SK-N-SH treated with all-trans-retinoic acid at 6 μM for 48 hours (cell line): Measurements from ENCODE around the gene APOA4.

Experiments
- BACH2 ChIP-seq: fragments of 250-450 bp; sonication (Bioruptor Pico); IDR thresholded peaks from 2 replicates; pipeline ENCODE4 v1.9.0; 2021; ENCODE audit warnings: mild to moderate bottlenecking, borderline replicate concordance
- CSDC2 ChIP-seq: fragments of 250-450 bp; sonication (Bioruptor Pico); IDR thresholded peaks from 2 replicates; pipeline ENCODE4 v1.5.0; 2020; ENCODE audit warnings: mild to moderate bottlenecking, moderate library complexity
- OSR1 ChIP-seq: fragments of 250-450 bp; sonication (Bioruptor Pico); IDR thresholded peaks from 2 replicates; pipeline ENCODE4 v1.8.0; 2022; ENCODE audit warnings: moderate library complexity, mild to moderate bottlenecking, inconsistent platforms
- SNAI2 ChIP-seq: fragments of 250-450 bp; sonication (Bioruptor Pico); IDR thresholded peaks from 2 replicates; pipeline ENCODE4 v1.5.0; 2020; ENCODE audit warnings: mild to moderate bottlenecking, moderate library complexity
- TCF4 ChIP-seq: fragments of 250-450 bp; sonication (Bioruptor Pico); IDR thresholded peaks from 2 replicates; pipeline ENCODE4 v1.8.0; 2021; ENCODE audit warnings: mild to moderate bottlenecking, moderate library complexity, borderline replicate concordance
- ZFP3 ChIP-seq: fragments of 250-450 bp; sonication (Bioruptor Pico); IDR thresholded peaks from 2 replicates; pipeline ENCODE4 v1.5.0; 2020; ENCODE audit warnings: mild to moderate bottlenecking, moderate library complexity
- ZFP30 ChIP-seq: fragments of 450-650 bp; formaldehyde crosslinking; IDR thresholded peaks from 2 replicates; pipeline ENCODE4 v1.5.0; 2022; ENCODE audit warnings: mild to moderate bottlenecking, moderate library complexity
- ZNF70 ChIP-seq: fragments of 450-650 bp; formaldehyde crosslinking; IDR thresholded peaks from 2 replicates; pipeline ENCODE4 v1.5.0; 2020; ENCODE audit warnings: mild to moderate bottlenecking, moderate library complexity
- TF ChIP-seq, protein P1 (sequence below): fragments of 250-450 bp; sonication (Bioruptor Pico); IDR thresholded peaks from 2 replicates; pipeline ENCODE4 v1.5.1; 2020; ENCODE audit warnings: low read depth, mild to moderate bottlenecking, moderate library complexity
- TF ChIP-seq, protein P2 (sequence below): fragments of 250-450 bp; sonication (Bioruptor Pico); IDR thresholded peaks from 2 replicates; pipeline ENCODE4 v1.8.0; 2020; ENCODE audit warnings: mild to moderate bottlenecking, moderate library complexity, borderline replicate concordance
- TF ChIP-seq, protein P3 (sequence below): fragments of 250-450 bp; sonication (Bioruptor Pico); IDR thresholded peaks from 2 replicates; pipeline ENCODE4 v1.5.1; 2021; ENCODE audit warnings: mild to moderate bottlenecking, moderate library complexity

DNA sequence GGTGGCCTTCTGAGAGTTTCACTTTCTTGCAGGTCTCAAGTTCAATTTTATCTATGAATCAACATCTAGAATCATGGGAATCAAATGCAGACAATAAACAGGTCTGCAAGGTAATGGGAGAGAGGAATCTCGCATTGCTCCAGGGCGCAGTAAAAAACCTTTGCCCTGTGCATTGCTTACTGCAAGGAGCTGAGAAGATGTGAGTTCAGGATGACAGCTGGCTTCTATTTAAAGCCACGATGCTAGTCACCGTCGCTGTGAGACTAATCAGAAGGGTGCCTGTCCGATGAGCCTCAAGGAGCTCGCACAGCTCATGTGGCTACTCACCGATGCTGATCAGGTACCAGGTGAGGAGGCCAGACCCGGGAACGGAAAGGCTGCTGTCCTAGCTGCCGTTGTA, 44.5 kb upstream of the APOA4 start:
- TF ChIP-seq BACH2, result no peak
- TF ChIP-seq, protein P1, sequence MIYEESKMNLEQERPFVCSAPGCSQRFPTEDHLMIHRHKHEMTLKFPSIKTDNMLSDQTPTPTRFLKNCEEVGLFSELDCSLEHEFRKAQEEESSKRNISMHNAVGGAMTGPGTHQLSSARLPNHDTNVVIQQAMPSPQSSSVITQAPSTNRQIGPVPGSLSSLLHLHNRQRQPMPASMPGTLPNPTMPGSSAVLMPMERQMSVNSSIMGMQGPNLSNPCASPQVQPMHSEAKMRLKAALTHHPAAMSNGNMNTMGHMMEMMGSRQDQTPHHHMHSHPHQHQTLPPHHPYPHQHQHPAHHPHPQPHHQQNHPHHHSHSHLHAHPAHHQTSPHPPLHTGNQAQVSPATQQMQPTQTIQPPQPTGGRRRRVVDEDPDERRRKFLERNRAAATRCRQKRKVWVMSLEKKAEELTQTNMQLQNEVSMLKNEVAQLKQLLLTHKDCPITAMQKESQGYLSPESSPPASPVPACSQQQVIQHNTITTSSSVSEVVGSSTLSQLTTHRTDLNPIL (CRISPR knock-in tag), result no peak
- no peak for TF ChIP-seq SNAI2 (CRISPR knock-in tag)
- TF ChIP-seq ZNF70 (CRISPR knock-in tag), result no peak
- TF ChIP-seq ZFP30 (CRISPR knock-in tag), result no peak
- TF ChIP-seq CSDC2, result no peak
- TF ChIP-seq, protein P2, sequence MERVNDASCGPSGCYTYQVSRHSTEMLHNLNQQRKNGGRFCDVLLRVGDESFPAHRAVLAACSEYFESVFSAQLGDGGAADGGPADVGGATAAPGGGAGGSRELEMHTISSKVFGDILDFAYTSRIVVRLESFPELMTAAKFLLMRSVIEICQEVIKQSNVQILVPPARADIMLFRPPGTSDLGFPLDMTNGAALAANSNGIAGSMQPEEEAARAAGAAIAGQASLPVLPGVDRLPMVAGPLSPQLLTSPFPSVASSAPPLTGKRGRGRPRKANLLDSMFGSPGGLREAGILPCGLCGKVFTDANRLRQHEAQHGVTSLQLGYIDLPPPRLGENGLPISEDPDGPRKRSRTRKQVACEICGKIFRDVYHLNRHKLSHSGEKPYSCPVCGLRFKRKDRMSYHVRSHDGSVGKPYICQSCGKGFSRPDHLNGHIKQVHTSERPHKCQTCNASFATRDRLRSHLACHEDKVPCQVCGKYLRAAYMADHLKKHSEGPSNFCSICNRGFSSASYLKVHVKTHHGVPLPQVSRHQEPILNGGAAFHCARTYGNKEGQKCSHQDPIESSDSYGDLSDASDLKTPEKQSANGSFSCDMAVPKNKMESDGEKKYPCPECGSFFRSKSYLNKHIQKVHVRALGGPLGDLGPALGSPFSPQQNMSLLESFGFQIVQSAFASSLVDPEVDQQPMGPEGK (CRISPR knock-in tag), result no peak
- TF ChIP-seq, protein P3, sequence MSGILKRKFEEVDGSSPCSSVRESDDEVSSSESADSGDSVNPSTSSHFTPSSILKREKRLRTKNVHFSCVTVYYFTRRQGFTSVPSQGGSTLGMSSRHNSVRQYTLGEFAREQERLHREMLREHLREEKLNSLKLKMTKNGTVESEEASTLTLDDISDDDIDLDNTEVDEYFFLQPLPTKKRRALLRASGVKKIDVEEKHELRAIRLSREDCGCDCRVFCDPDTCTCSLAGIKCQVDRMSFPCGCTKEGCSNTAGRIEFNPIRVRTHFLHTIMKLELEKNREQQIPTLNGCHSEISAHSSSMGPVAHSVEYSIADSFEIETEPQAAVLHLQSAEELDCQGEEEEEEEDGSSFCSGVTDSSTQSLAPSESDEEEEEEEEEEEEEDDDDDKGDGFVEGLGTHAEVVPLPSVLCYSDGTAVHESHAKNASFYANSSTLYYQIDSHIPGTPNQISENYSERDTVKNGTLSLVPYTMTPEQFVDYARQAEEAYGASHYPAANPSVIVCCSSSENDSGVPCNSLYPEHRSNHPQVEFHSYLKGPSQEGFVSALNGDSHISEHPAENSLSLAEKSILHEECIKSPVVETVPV (CRISPR knock-in tag), result no peak
- no peak for TF ChIP-seq OSR1 (CRISPR knock-in tag)
- no peak for TF ChIP-seq ZFP3 (CRISPR knock-in tag)
- no peak for TF ChIP-seq TCF4
